ENCODE data around the gene ULBP2. TPM values are rescaled to one million over a fixed set of nuclear protein-coding genes. Genes with fewer than 3 reads are reported as not detected.
A peak's percentile ranks its signal among the peaks of the same experiment; 100 is the strongest.
"Not testable (repeated sequence)": the region's sequence is repeated elsewhere in the genome, so short reads cannot be mapped to it uniquely, and the experiment has no call there.

The ULBP2 gene
- total and polyA plus RNA-seq, 5 donors from 2014 or later, result 0.13 to 9.7 TPM; not detected in 3

DNA sequence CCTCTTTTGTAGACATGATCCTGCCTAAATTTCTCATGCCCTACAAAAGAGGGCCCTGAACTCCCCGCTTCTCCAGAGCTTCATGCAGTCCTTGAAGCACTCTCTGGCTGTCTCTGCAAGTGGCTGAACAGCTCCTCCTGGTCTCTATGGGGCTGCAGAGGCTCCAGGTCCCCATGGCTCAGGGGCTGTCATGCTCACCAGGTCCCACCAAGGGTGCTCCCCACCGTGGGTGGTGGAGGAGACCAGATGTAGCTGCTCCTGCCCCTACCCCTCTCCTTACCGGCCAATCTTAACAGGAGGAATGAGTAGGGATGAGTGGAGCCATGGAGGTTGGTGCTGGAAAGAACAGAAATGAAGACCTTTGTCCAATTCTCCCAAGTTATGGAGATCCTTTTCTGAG lies 29.1 kb upstream of the ULBP2 start:
- not testable (repeated sequence) for H3K27ac Mint-ChIP-seq; H3K9me3 Mint-ChIP-seq; H3K36me3 ChIP-seq (ENCODE audit: control insufficient read depth, insufficient read depth, low read length); H3K4me3 Mint-ChIP-seq; H3K27ac ChIP-seq (ENCODE audit: insufficient read depth, low read length, poor library complexity, severe bottlenecking); H3K4me1 ChIP-seq (ENCODE audit: control insufficient read depth, insufficient read depth, low read length, poor library complexity, severe bottlenecking); ATAC-seq (ENCODE audit: low read depth in 2 of 2); H3K4me1 Mint-ChIP-seq; H3K36me3 Mint-ChIP-seq; DNase-seq; H3K27me3 ChIP-seq (ENCODE audit: control insufficient read depth, insufficient read depth, low read length); H3K4me3 ChIP-seq (ENCODE audit: low read depth, low read length)
- peaks cover 0 to 18% of the 10 kb centered on the region in 2 experiments for H3K9me3 ChIP-seq (ENCODE audit: control insufficient read depth in 2 of 2, low read length in 2 of 2)
- peaks cover 36% of the 10 kb centered on the region for H3K27me3 Mint-ChIP-seq

DNA sequence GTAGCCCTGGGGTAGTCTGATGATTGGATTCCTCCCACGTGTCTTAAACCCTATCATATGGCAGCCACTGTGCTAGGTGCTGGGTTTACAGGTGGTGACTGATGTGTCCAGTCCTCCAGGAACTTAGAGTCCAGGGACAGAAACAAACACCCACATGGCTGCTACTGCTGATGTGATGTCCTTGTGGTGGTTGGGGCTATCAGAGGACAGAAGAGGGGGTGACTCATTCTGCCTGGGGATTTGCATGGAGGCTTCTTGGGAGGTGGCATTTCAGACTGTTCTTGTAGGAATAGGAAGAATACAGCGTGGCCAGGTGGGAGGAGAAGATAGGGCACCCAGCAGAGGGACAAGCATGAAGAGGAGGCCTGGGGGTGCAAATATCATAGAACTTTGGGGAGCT lies 28.7 kb upstream of the ULBP2 start:
- Mint-ChIP-seq H3K36me3 (peaks cover 2% of the 10 kb centered on the region), H3K27ac (no peak overlapping the region), H3K4me3 (peak overlapping the region in 1 of 4 donors; percentile 3), H3K27me3 (peaks cover 36% of the 10 kb centered on the region), H3K4me1 (no peaks in the 10 kb centered on the region), H3K9me3 (peaks cover 0 to 5% (median under 1%) of the 10 kb centered on the region in 7 donors)
- peaks cover 4% of the 10 kb centered on the region for H3K27me3 ChIP-seq (ENCODE audit: control insufficient read depth, insufficient read depth, low read length)
- H3K27ac ChIP-seq (ENCODE audit: insufficient read depth, low read length, poor library complexity, severe bottlenecking), result no peak overlapping the region
- no peak for ATAC-seq (ENCODE audit: low read depth in 2 of 2)
- no peak overlapping the region for H3K4me3 ChIP-seq (ENCODE audit: low read depth, low read length)
- no peaks in the 10 kb centered on the region for H3K4me1 ChIP-seq (ENCODE audit: control insufficient read depth, insufficient read depth, low read length, poor library complexity, severe bottlenecking)
- H3K9me3 ChIP-seq (ENCODE audit: control insufficient read depth in 2 of 2, low read length in 2 of 2), result peaks cover 0 to 14% of the 10 kb centered on the region in 2 experiments
- DNase-seq, result no peak
- no peaks in the 10 kb centered on the region for H3K36me3 ChIP-seq (ENCODE audit: control insufficient read depth, insufficient read depth, low read length)

DNA sequence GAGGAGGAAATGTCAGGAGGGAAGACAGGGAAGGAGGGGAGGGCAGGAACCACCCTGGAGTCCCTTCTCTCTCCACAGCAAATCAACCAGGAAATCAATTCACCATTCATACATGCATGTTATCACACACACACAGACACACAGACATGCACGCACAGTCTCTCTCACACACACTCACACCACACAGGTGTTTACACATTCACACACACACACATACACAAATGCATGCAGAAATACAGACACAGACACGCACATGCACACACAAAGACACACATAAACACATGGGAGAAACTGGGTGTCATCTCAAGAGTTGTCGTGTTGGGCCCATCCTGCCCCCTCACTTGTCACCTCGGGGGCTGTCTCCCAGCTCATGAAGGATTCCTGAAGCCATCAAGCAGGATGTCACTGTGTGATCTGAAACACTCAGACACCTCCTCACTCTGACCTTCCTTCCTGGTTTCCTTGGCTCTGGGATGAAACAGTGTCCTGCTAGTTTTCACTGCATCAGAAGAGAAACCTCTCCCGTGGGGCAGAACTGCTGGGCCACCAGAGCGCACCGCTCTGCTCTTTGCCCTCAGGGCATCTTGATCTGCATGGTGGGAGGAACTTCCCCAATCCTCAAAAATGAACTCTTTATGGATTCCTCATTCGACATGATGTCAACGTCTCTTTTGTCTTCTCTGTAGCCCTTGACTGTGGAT lies 28.1 kb upstream of the ULBP2 start:
- H3K36me3 Mint-ChIP-seq, result no peaks in the 10 kb centered on the region
- Histone ChIP-seq H3K27ac (ENCODE audit: insufficient read depth, low read length, poor library complexity, severe bottlenecking) (no peak overlapping the region), H3K4me3 (ENCODE audit: low read depth, low read length) (no peak overlapping the region), H3K36me3 (ENCODE audit: control insufficient read depth, insufficient read depth, low read length) (no peaks in the 10 kb centered on the region), H3K4me1 (ENCODE audit: control insufficient read depth, insufficient read depth, low read length, poor library complexity, severe bottlenecking) (no peaks in the 10 kb centered on the region), H3K27me3 (ENCODE audit: control insufficient read depth, insufficient read depth, low read length) (peaks cover 4% of the 10 kb centered on the region), H3K9me3 (ENCODE audit: control insufficient read depth in 2 of 2, low read length in 2 of 2) (peaks cover 0 to 8% of the 10 kb centered on the region in 2 experiments)
- no peak overlapping the region for H3K27ac Mint-ChIP-seq
- no peak for DNase-seq
- H3K4me3 Mint-ChIP-seq, result peak overlapping the region in 1 of 4 donors; percentile 3
- peaks cover 38% of the 10 kb centered on the region for H3K27me3 Mint-ChIP-seq
- ATAC-seq (ENCODE audit: low read depth in 2 of 2), result no peak
- no peaks in the 10 kb centered on the region for H3K4me1 Mint-ChIP-seq
- peaks cover 0 to 2% (median 0%) of the 10 kb centered on the region in 7 donors for H3K9me3 Mint-ChIP-seq

- Histone ChIP-seq H3K36me3 (ENCODE audit: control insufficient read depth, insufficient read depth, low read length) (no peaks in the 10 kb centered on the region), H3K27me3 (ENCODE audit: control insufficient read depth, insufficient read depth, low read length) (peaks cover 10% of the 10 kb centered on the region), H3K27ac (ENCODE audit: insufficient read depth, low read length, poor library complexity, severe bottlenecking) (no peak overlapping the region), H3K4me3 (ENCODE audit: low read depth, low read length) (no peak overlapping the region), H3K4me1 (ENCODE audit: control insufficient read depth, insufficient read depth, low read length, poor library complexity, severe bottlenecking) (no peaks in the 10 kb centered on the region), H3K9me3 (ENCODE audit: control insufficient read depth in 2 of 2, low read length in 2 of 2) (no peaks in the 10 kb centered on the region)
- H3K27ac Mint-ChIP-seq, result no peak overlapping the region
- ATAC-seq (ENCODE audit: low read depth in 2 of 2) (no peak), DNase-seq (no peak)
- H3K4me3 Mint-ChIP-seq, result no peak overlapping the region
- H3K9me3 Mint-ChIP-seq, result peaks cover 0 to 2% (median 0%) of the 10 kb centered on the region in 7 donors
- peaks cover 42% of the 10 kb centered on the region for H3K27me3 Mint-ChIP-seq
- H3K4me1 Mint-ChIP-seq, result no peaks in the 10 kb centered on the region
- no peaks in the 10 kb centered on the region for H3K36me3 Mint-ChIP-seq
These were observed 25.6 kb upstream of the ULBP2 start for GRCh38 chr6:149915970-149916865.

DNA sequence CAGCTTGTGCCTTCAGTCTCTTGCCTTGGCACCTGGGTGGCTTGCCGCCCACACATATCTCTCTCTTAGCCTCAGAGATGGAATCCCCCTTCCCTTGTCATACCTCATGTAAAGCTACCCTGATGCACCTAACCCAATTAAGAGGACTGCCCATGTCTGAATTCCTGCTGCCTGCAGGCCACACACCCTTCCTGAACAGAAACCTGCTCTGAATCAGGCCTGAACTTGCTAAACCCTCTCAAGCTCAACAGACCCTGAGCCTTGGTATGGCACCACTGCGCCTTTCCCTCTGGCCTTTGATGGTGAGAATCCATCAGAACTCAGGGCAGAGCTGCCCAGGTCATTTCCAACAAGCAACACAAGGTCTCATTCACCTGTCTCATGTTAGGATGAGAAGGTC lies 24.1 kb upstream of the ULBP2 start:
- H3K4me1 Mint-ChIP-seq, result peaks cover 0 to 9% (median 0%) of the 10 kb centered on the region in 4 donors
- no peaks in the 10 kb centered on the region for H3K36me3 ChIP-seq (ENCODE audit: control insufficient read depth, insufficient read depth, low read length)
- no peak overlapping the region for H3K27ac Mint-ChIP-seq
- H3K9me3 ChIP-seq (ENCODE audit: control insufficient read depth in 2 of 2, low read length in 2 of 2), result no peaks in the 10 kb centered on the region
- DNase-seq (no peak), ATAC-seq (ENCODE audit: low read depth in 2 of 2) (no peak)
- H3K4me3 ChIP-seq (ENCODE audit: low read depth, low read length), result no peak overlapping the region
- no peak overlapping the region for H3K4me3 Mint-ChIP-seq
- H3K9me3 Mint-ChIP-seq, result peaks cover 0 to 3% (median 0%) of the 10 kb centered on the region in 7 donors
- H3K27me3 ChIP-seq (ENCODE audit: control insufficient read depth, insufficient read depth, low read length), result peaks cover 13% of the 10 kb centered on the region
- H3K36me3 Mint-ChIP-seq, result no peaks in the 10 kb centered on the region
- H3K27ac ChIP-seq (ENCODE audit: insufficient read depth, low read length, poor library complexity, severe bottlenecking), result no peak overlapping the region
- H3K27me3 Mint-ChIP-seq, result peaks cover 44% of the 10 kb centered on the region
- peaks cover 3% of the 10 kb centered on the region for H3K4me1 ChIP-seq (ENCODE audit: control insufficient read depth, insufficient read depth, low read length, poor library complexity, severe bottlenecking)

- H3K27me3 Mint-ChIP-seq, result peaks cover 45% of the 10 kb centered on the region
- no peaks in the 10 kb centered on the region for H3K36me3 Mint-ChIP-seq
- H3K36me3 ChIP-seq (ENCODE audit: control insufficient read depth, insufficient read depth, low read length), result no peaks in the 10 kb centered on the region
These were observed 23.5 kb upstream of the ULBP2 start for GRCh38 chr6:149918151-149918905.

DNA sequence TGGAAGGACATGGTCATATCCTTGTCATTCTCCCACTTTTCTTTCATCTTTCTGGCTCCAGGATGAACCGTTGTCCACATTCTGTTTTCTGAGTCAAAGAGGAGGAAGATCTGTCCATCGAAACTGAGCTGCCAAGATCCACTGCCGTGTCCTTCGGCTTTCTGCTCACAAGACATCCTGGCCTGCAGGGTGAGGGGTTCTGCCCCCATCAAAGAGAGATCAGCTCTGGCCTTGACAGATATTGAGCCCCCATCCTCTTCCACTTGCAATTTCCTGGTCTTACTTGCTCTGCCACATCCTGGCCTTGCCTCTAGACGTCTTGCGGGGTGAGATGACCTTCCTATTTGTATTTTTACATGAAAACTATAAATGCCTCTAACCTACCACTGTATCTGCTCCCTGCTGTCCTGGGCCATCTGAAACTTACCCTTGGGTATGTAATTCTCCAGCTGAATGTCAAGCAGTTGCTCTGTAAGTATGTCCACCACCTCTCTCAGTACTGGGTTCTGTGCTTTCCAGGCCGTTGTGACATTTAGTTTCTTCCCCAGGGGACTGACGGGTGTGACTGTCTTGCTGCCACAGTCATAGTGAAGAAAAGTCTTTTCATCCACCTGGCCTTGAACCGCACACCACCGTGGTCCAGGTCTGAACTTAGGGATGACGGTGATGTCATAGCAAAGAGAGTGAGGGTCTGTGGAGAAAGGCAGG lies 22.5 kb upstream of the ULBP2 start:
- not testable (repeated sequence) for H3K4me3 Mint-ChIP-seq; H3K27ac Mint-ChIP-seq; H3K9me3 ChIP-seq (ENCODE audit: control insufficient read depth in 2 of 2, low read length in 2 of 2); ATAC-seq (ENCODE audit: low read depth in 2 of 2); H3K36me3 ChIP-seq (ENCODE audit: control insufficient read depth, insufficient read depth, low read length); DNase-seq; H3K36me3 Mint-ChIP-seq; H3K27ac ChIP-seq (ENCODE audit: insufficient read depth, low read length, poor library complexity, severe bottlenecking); H3K9me3 Mint-ChIP-seq; H3K4me3 ChIP-seq (ENCODE audit: low read depth, low read length)
- Histone ChIP-seq H3K27me3 (ENCODE audit: control insufficient read depth, insufficient read depth, low read length) (peaks cover 13% of the 10 kb centered on the region), H3K4me1 (ENCODE audit: control insufficient read depth, insufficient read depth, low read length, poor library complexity, severe bottlenecking) (peaks cover 13% of the 10 kb centered on the region)
- H3K27me3 Mint-ChIP-seq, result peaks cover 49% of the 10 kb centered on the region
- H3K4me1 Mint-ChIP-seq, result peaks cover 0 to 23% (median 7%) of the 10 kb centered on the region in 4 donors

More at GRCh38 chr6:149918151-149918905, 23.5 kb upstream of the ULBP2 start:
- Histone ChIP-seq H3K27ac (ENCODE audit: insufficient read depth, low read length, poor library complexity, severe bottlenecking) (no peak overlapping the region), H3K4me1 (ENCODE audit: control insufficient read depth, insufficient read depth, low read length, poor library complexity, severe bottlenecking) (peaks cover 10% of the 10 kb centered on the region), H3K4me3 (ENCODE audit: low read depth, low read length) (no peak overlapping the region), H3K9me3 (ENCODE audit: control insufficient read depth in 2 of 2, low read length in 2 of 2) (no peaks in the 10 kb centered on the region), H3K27me3 (ENCODE audit: control insufficient read depth, insufficient read depth, low read length) (peaks cover 9% of the 10 kb centered on the region)
- H3K9me3 Mint-ChIP-seq, result peaks cover 0 to 3% (median 0%) of the 10 kb centered on the region in 7 donors
- no peak overlapping the region for H3K4me3 Mint-ChIP-seq
- peaks cover 0 to 15% (median 6%) of the 10 kb centered on the region in 4 donors for H3K4me1 Mint-ChIP-seq
- ATAC-seq (ENCODE audit: low read depth in 2 of 2) (no peak), DNase-seq (no peak)
- H3K27ac Mint-ChIP-seq, result no peak overlapping the region

Data from CD4-positive, CD25-positive, alpha-beta regulatory T cell (primary cell).